Esophagus squamous epithelium (tissue), 5 donors: ENCODE measurements around the gene SLC44A4. TPM values are rescaled to one million over a fixed set of nuclear protein-coding genes. Genes with fewer than 3 reads are reported as not detected.
"Not testable (repeated sequence)": the region's sequence is repeated elsewhere in the genome, so short reads cannot be mapped to it uniquely, and the experiment has no call there.

Experiments used
- DNase-seq: peaks from one replicate; lab custom pipeline; 2025; lab: John Stamatoyannopoulos, UW
- H3K27ac ChIP-seq, 4 donors: fragments of 200-600 bp; sonication (generic); one replicate each; pipeline ENCODE4 v1.5.1; 2016 to 2019; ENCODE audit warnings: mild to moderate bottlenecking in 1 of 4
- H3K27me3 ChIP-seq, 4 donors: fragments of 200-600 bp; sonication (generic); 1 replicate in 3 of 4; 2 replicates in 1 of 4; pipeline versions ENCODE4 v1.5.1 to v1.6.0; 2017 to 2021; ENCODE audit warnings: antibody characterized with exemption in 1 of 4
- H3K36me3 ChIP-seq, 3 donors: fragments of 200-600 bp; sonication (generic); one replicate each; pipeline ENCODE4 v1.5.1; 2016 to 2019
- H3K4me1 ChIP-seq, 3 donors: fragments of 200-600 bp; sonication (generic); one replicate each; pipeline ENCODE4 v1.5.1; 2017 to 2019
- H3K4me3 ChIP-seq, 4 donors: fragments of 200-600 bp; sonication (generic); 1 replicate in 3 of 4; 2 replicates in 1 of 4; pipeline ENCODE4 v1.5.1; 2016 to 2019; ENCODE audit warnings: mild to moderate bottlenecking in 2 of 4, moderate library complexity in 1 of 4
- H3K9me3 ChIP-seq, 3 donors: fragments of 200-600 bp; sonication (generic); one replicate each; pipeline ENCODE4 v1.5.1; 2016 to 2019
- POLR2A ChIP-seq, 4 donors: fragments of 450-650 bp; IDR thresholded peaks; one replicate each; pipeline ENCODE4 v1.6.1; 2017; ENCODE audit warnings: antibody characterized with exemption in 4 of 4, mild to moderate bottlenecking in 4 of 4, moderate library complexity in 3 of 4
- WGBS, 2 donors: methylation state at CpG; one replicate each; pipeline ENCODE4 v1.1.5; 2018; 5-methylcytosine and 5-hydroxymethylcytosine counted together
- intact Hi-C: fragments of 100-400 bp; cut with DNase I; formaldehyde crosslinking; loops from one replicate; pipeline ENCODE4 v1.15.0; 2022
- total RNA-seq, 4 donors: library from RNA; depleted of rRNA; stranded (reverse); fragments of >200 nt; gene quantifications; one replicate each; pipeline ENCODE4 v1.1.0, GENCODE V29; 2016
- TF ChIP-seq, protein P1 (sequence below), 6 experiments: fragments of 450-650 bp in 4 of 6; fragments of 200-600 bp in 2 of 6; sonication (generic) in 2 of 6; IDR thresholded peaks; one replicate each; pipeline ENCODE4 v1.5.1; 2016 to 2019; ENCODE audit warnings: antibody characterized with exemption in 6 of 6, mild to moderate bottlenecking in 4 of 6, moderate library complexity in 4 of 6
- donor health status: DM: yes; HTN: yes; CAD: no.

SLC44A4 gene
- total RNA-seq, 4 donors from 2014 or later: 0.38 to 3.6 (median 1.3) TPM; not detected in 1

DNA sequence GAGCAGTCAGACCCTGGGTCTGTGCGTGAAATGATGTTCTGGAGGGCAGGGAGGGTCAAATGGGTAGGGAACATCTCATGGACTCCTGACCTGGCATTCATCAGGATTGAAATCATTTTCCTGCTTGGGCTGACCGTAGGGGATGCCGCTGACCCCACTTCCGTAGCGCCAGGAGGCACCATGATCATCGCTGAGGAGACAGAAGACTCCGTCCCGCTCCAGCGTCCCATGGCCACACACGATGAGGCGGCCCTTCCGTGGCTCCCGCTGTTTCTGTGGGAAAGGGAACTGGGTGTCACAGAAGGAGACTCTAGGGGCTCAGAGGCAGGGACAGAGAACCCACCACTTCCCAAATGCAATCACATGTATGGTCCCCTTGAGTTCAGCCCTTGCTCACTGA is 18.4 kb downstream of the SLC44A4 start:
- Histone ChIP-seq H3K27ac (no peak overlapping the region), H3K9me3 (no peaks in the 10 kb centered on the region), H3K36me3 (peaks cover 11 to 45% (median 15%) of the 10 kb centered on the region in 3 donors), H3K4me1 (peaks cover 7 to 34% (median 19%) of the 10 kb centered on the region in 3 donors), H3K4me3 (no peak overlapping the region), H3K27me3 (no peaks in the 10 kb centered on the region)
- intact Hi-C loops: no loop called here
- 93% methylated on average over 8 to 13 of the region's 13 CpGs for WGBS, 2 donors
- no peak for DNase-seq
- TF ChIP-seq POLR2A (IDR thresholded peaks at IDR 0.05): no peak
- TF ChIP-seq, protein P1, sequence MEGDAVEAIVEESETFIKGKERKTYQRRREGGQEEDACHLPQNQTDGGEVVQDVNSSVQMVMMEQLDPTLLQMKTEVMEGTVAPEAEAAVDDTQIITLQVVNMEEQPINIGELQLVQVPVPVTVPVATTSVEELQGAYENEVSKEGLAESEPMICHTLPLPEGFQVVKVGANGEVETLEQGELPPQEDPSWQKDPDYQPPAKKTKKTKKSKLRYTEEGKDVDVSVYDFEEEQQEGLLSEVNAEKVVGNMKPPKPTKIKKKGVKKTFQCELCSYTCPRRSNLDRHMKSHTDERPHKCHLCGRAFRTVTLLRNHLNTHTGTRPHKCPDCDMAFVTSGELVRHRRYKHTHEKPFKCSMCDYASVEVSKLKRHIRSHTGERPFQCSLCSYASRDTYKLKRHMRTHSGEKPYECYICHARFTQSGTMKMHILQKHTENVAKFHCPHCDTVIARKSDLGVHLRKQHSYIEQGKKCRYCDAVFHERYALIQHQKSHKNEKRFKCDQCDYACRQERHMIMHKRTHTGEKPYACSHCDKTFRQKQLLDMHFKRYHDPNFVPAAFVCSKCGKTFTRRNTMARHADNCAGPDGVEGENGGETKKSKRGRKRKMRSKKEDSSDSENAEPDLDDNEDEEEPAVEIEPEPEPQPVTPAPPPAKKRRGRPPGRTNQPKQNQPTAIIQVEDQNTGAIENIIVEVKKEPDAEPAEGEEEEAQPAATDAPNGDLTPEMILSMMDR (IDR thresholded peaks at IDR 0.05): no peak

DNA sequence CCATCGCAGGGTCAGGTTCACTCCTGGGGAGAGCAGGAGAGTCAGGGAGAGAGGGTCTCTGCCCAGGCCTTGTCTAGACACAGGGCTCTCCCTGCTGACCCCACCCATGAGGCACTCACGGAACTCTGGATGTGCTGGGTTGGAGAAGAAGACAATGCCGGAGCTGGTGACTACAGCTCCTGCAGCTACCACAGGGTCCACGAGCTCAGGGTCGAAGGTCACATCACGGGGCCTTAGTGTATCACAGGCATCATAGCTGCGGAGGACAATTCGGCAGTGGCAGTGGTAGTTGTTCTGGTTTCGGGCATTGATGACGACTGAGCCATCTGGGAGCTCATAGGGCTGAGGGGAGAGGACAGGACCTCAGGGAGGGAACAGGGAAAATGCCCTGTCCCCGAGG is 18.9 kb downstream of the SLC44A4 start:
- Histone ChIP-seq H3K9me3 (no peaks in the 10 kb centered on the region), H3K4me1 (peaks cover 7 to 34% (median 19%) of the 10 kb centered on the region in 3 donors), H3K36me3 (peaks cover 11 to 45% (median 15%) of the 10 kb centered on the region in 3 donors), H3K4me3 (no peak overlapping the region), H3K27ac (no peak overlapping the region), H3K27me3 (no peaks in the 10 kb centered on the region)
- DNase-seq: no peak
- 80 to 90% methylated on average over 2 to 7 of the region's 11 CpGs for WGBS, 2 donors
- intact Hi-C loops: no loop called here
- TF ChIP-seq, protein P1 (IDR thresholded peaks at IDR 0.05): no peak
- no peak for TF ChIP-seq POLR2A (IDR thresholded peaks at IDR 0.05)

DNA sequence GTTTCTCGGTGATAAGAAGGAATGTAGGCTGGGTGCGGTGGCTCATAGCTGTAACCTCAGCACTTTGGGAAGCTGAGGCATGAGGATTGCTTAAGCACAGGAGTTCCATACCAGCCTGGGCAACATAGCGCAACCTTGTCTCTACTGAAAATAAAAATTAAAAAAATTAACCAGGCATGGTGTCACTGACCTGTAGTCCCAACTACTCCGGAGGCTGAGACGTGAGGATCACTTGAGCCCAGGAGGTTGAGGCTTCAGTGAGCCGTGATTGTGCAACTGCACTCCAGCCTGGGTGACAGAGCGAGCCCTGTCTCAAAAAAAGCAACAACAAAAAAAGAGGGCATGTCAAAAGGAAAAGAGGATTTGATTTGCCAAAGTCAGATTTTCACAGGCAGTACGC is 20.1 kb downstream of the SLC44A4 start:
- TF ChIP-seq, protein P1 (IDR thresholded peaks at IDR 0.05): no peak
- no peak for TF ChIP-seq POLR2A (IDR thresholded peaks at IDR 0.05)
- DNase-seq: no peak
- Histone ChIP-seq H3K9me3 (no peaks in the 10 kb centered on the region), H3K27me3 (no peaks in the 10 kb centered on the region), H3K27ac (no peak overlapping the region), H3K4me1 (peaks cover 6 to 25% (median 13%) of the 10 kb centered on the region in 3 donors), H3K4me3 (no peak overlapping the region), H3K36me3 (peaks cover 11 to 45% (median 15%) of the 10 kb centered on the region in 3 donors)
- intact Hi-C loops: no loop called here
- WGBS, 2 donors: 86 to 97% methylated on average over 8 of the region's 8 CpGs

DNA sequence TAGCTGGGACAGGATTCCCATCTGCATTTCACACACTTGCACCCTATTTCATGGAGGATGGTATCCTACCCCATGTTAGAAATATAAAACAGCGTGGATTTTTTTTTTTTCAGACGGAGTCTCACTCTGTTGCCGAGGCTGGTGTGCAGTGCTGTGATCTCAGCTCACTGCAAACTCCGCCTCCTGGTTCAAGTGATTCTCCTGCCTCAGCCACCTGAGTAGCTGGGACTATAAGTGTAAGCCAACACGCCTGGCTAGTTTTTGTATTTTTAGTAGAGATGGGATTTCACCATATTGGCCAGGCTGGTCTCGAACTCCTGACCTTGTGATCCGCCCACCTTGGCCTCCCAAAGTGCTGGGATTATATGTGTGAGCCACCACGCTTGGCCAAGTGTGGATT is 21.0 kb downstream of the SLC44A4 start:
- DNase-seq, H3K9me3 ChIP-seq, H3K27me3 ChIP-seq, H3K27ac ChIP-seq, H3K4me3 ChIP-seq, intact Hi-C loops: not testable (repeated sequence)
- H3K4me1 ChIP-seq: peaks cover 0 to 18% (median 9%) of the 10 kb centered on the region in 3 donors
- H3K36me3 ChIP-seq: peaks cover 11 to 45% (median 15%) of the 10 kb centered on the region in 3 donors
- 90 to 93% methylated on average over 6 to 8 of the region's 8 CpGs for WGBS, 2 donors

DNA sequence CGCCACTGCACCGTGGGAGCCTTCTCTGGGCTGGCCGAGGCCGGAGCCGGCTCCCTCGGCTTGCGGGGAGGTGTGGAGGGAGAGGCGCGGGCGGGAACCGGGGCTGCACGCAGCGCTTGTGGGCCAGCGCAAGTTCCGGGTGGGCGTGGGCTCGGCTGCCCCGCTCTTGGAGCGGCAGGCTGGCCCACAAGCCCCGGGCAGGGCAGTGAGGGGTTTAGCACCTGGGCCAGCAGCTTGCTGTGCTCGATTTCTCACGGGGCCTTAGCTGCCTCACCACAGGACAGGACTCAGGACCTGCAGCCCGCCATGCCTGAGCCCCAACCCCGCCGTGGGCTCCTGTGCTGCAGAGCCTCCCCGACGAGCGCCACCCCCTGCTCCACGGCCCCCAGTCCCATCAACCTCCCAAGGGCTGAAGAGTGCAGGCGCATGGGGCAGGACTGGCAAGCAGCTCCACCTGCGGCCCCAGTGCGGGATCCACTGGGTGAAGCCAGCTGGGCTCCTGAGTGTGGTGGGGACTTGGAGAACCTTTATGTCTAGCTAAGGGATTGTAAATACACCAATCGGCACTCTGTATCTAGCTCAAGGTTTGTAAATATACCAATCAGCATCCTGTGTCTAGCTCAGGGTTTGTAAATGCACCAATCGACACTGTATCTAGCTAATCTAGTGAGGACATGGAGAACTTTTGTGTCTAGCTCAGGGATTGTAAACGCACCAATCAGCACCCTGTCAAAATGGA is 26.6 kb downstream of the SLC44A4 start:
- H3K27me3 ChIP-seq, H3K4me1 ChIP-seq, intact Hi-C loops, DNase-seq, H3K36me3 ChIP-seq, H3K4me3 ChIP-seq, H3K9me3 ChIP-seq, H3K27ac ChIP-seq: not testable (repeated sequence)
- WGBS, 2 donors: 89 to 100% methylated on average over 1 to 12 of the region's 35 CpGs

DNA sequence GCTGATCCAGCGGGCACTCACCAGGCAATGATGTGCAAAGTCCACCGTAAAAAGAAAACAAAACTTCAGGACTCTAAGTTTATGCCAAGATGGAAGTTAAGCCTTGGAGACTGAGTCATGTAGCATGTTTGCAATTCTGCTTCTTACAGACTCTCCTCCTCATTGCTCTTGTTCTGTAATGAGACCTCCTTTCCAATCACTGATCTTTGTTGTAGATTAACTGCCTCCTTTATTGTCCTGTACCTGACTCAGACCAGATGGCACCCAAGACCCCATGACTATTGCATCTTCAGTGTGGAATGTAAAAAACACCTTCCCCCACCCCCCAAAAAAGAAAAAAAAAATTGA is 27.3 kb downstream of the SLC44A4 start:
- TF ChIP-seq, protein P1 (IDR thresholded peaks at IDR 0.05): no peak
- no peak for TF ChIP-seq POLR2A (IDR thresholded peaks at IDR 0.05)
- intact Hi-C loops: no loop called here

More for the DNA sequence above, 27.3 kb downstream of the SLC44A4 start:
- H3K36me3 ChIP-seq: no peaks in the 10 kb centered on the region
- H3K9me3 ChIP-seq: no peaks in the 10 kb centered on the region
- no peaks in the 10 kb centered on the region for H3K27me3 ChIP-seq
- WGBS, 2 donors: 35 to 47% methylated on average over 2 of the region's 2 CpGs
- H3K4me3 ChIP-seq: no peak overlapping the region
- H3K27ac ChIP-seq: no peak overlapping the region
- H3K4me1 ChIP-seq: no peaks in the 10 kb centered on the region
- no peak for DNase-seq
